Natural killer cell (primary cell): ENCODE data around the gene HTR4. TPM values are rescaled to one million over a fixed set of nuclear protein-coding genes. Genes with fewer than 3 reads are reported as not detected.

Source experiments
- ATAC-seq, 3 donors: fragments of 150-1000 bp in 2 of 3; fragments of 200-7000 bp in 1 of 3; cut with Tn5 transposase; 1 replicate in 1 of 3; 2 replicates in 2 of 3; pipeline ENCODE4 v1.10.0; 2021; ENCODE audit warnings: mild to moderate bottlenecking in 2 of 3, moderate library complexity in 2 of 3
- DNase-seq, 2 donors: peaks; one replicate each; pipeline versions ENCODE4 v3.0.0 to v3.0.0-alpha.2; 2013 to 2021; ENCODE audit warnings: mixed read lengths in 1 of 2
- H3K27ac ChIP-seq: one replicate; pipeline ENCODE4 v1.5.1; 2013; ENCODE audit warnings: mild to moderate bottlenecking, low read length
- H3K27me3 ChIP-seq: one replicate; pipeline ENCODE4 v1.6.1; 2013; ENCODE audit warnings: low read length; ENCODE audit not compliant: control insufficient read depth, insufficient read depth
- H3K36me3 ChIP-seq: one replicate; pipeline ENCODE4 v1.6.1; 2013; ENCODE audit warnings: low read length; ENCODE audit not compliant: control insufficient read depth, insufficient read depth
- H3K4me1 ChIP-seq: one replicate; pipeline ENCODE4 v1.6.1; 2013; ENCODE audit warnings: low read length; ENCODE audit not compliant: control insufficient read depth, insufficient read depth
- H3K4me3 ChIP-seq: one replicate; pipeline ENCODE4 v1.5.1; 2013; ENCODE audit warnings: low read length
- H3K9me3 ChIP-seq: one replicate; pipeline ENCODE4 v1.6.1; 2013; ENCODE audit warnings: low read length; ENCODE audit not compliant: control insufficient read depth, insufficient read depth
- H3K27ac Mint-ChIP-seq, 2 donors: one replicate each; pipeline ENCODE4 v1.8.0; 2022; ENCODE audit warnings: mild to moderate bottlenecking in 2 of 2, mixed read lengths in 2 of 2, moderate library complexity in 1 of 2
- H3K27me3 Mint-ChIP-seq, 2 donors: one replicate each; pipeline ENCODE4 v1.8.0; 2022; ENCODE audit warnings: low read depth in 2 of 2, mixed read lengths in 2 of 2
- H3K36me3 Mint-ChIP-seq: one replicate; pipeline ENCODE4 v1.8.0; 2022; ENCODE audit warnings: mixed read lengths
- H3K4me1 Mint-ChIP-seq, 2 donors: one replicate each; pipeline ENCODE4 v1.8.0; 2022; ENCODE audit warnings: mixed read lengths in 2 of 2
- H3K4me3 Mint-ChIP-seq: one replicate; pipeline ENCODE4 v1.8.0; 2022; ENCODE audit warnings: mild to moderate bottlenecking, moderate library complexity, mixed read lengths
- H3K9me3 Mint-ChIP-seq, 2 donors: one replicate each; pipeline ENCODE4 v1.8.0; 2022; ENCODE audit warnings: mixed read lengths in 2 of 2
- WGBS: methylation state at CpG from one replicate; pipeline ENCODE4 v1.1.7; 2013; ENCODE audit warnings: missing lambda C conversion rate; ENCODE audit not compliant: insufficient coverage; 5-methylcytosine and 5-hydroxymethylcytosine counted together
- intact Hi-C: fragments of 100-400 bp; cut with micrococcal nuclease; formaldehyde crosslinking; loops from one replicate; pipeline ENCODE4 v1.14.2; 2022
- total RNA-seq, 4 donors: library from RNA; stranded (reverse); fragments of 120-200 nt in 1 of 4; gene quantifications; one replicate each; pipeline versions ENCODE4 v1.2.3 to v1.2.4, GENCODE V29; 2013 to 2022
- TF ChIP-seq, protein P1 (sequence below): fragments of 200-600 bp; IDR thresholded peaks from one replicate; pipeline ENCODE4 v1.8.0; 2022; ENCODE audit warnings: antibody characterized with exemption

The HTR4 gene
- total RNA-seq, 3 donors from 2014 or later (not counting 1 experiment from before 2014, with no cell fraction given) = not detected

DNA sequence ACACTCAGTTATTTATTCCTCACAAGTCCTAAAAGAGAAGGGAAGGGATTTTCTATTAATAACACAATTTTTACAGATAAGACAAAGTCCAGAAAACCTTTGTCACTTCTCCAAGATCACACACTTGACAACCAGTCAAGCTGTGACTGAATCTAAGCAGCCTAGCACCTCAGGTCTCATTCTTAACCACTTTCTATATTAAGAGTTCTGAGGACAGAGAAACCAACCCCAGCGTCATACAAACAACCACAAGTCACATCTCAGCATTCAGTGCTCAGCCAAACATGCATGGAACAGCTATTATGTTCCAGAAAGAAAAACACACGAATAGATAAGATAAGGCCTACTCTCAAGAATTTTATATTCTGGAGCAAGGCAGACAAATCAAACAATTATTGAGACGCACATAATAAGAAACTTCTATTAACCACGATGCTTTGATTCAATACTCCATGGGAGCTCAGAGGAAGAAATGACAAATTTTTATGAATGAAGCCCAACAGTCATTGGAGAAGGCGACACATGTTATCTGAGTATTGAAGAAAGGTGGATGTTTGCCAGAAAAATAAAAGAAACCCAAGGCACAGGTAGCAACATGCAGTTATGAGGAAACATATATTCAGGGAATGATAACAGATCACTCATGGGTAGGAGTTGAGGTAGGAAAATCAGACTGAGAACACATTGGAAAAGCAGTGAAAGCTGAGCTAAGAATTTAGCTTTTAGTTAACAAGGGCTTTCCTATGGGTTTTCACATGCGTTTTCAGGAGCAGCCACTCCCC lies 113.1 kb downstream of the HTR4 start:
- Histone ChIP-seq H3K27ac (no peak overlapping the region), H3K36me3 (no peaks in the 10 kb centered on the region), H3K27me3 (peaks cover 2% of the 10 kb centered on the region), H3K4me1 (no peaks in the 10 kb centered on the region), H3K9me3 (no peaks in the 10 kb centered on the region), H3K4me3 (no peak overlapping the region)
- DNase-seq = no peak
- intact Hi-C loops = no loop called here
- H3K27me3 Mint-ChIP-seq = peaks cover 30 to 51% of the 10 kb centered on the region in 2 donors
- no peak for ATAC-seq
- TF ChIP-seq, protein P1, sequence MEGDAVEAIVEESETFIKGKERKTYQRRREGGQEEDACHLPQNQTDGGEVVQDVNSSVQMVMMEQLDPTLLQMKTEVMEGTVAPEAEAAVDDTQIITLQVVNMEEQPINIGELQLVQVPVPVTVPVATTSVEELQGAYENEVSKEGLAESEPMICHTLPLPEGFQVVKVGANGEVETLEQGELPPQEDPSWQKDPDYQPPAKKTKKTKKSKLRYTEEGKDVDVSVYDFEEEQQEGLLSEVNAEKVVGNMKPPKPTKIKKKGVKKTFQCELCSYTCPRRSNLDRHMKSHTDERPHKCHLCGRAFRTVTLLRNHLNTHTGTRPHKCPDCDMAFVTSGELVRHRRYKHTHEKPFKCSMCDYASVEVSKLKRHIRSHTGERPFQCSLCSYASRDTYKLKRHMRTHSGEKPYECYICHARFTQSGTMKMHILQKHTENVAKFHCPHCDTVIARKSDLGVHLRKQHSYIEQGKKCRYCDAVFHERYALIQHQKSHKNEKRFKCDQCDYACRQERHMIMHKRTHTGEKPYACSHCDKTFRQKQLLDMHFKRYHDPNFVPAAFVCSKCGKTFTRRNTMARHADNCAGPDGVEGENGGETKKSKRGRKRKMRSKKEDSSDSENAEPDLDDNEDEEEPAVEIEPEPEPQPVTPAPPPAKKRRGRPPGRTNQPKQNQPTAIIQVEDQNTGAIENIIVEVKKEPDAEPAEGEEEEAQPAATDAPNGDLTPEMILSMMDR = no peak
- WGBS = 80% methylated on average over 6 of the region's 6 CpGs
- no peaks in the 10 kb centered on the region for H3K36me3 Mint-ChIP-seq
- no peak overlapping the region for H3K27ac Mint-ChIP-seq
- H3K4me3 Mint-ChIP-seq = no peak overlapping the region
- H3K9me3 Mint-ChIP-seq = peaks cover 0 to 3% of the 10 kb centered on the region in 2 donors
- H3K4me1 Mint-ChIP-seq = no peaks in the 10 kb centered on the region

GRCh38 chr5:148540647-148541046 lies 113.7 kb downstream of the HTR4 start:
- Mint-ChIP-seq H3K27ac (no peak overlapping the region), H3K9me3 (peaks cover 0 to 3% of the 10 kb centered on the region in 2 donors), H3K4me1 (no peaks in the 10 kb centered on the region), H3K4me3 (no peak overlapping the region), H3K27me3 (peaks cover 35 to 56% of the 10 kb centered on the region in 2 donors), H3K36me3 (no peaks in the 10 kb centered on the region)
- no peak for ATAC-seq
- Histone ChIP-seq H3K4me1 (no peaks in the 10 kb centered on the region), H3K9me3 (no peaks in the 10 kb centered on the region), H3K4me3 (no peak overlapping the region), H3K27me3 (peaks cover 2% of the 10 kb centered on the region), H3K36me3 (no peaks in the 10 kb centered on the region), H3K27ac (no peak overlapping the region)
- intact Hi-C loops = no loop called here
- WGBS = 80% methylated on average over 1 of the region's 1 CpG
- DNase-seq = no peak
- TF ChIP-seq, protein P1 = no peak

- 88% methylated on average over 6 of the region's 6 CpGs for WGBS
- Histone ChIP-seq H3K4me1 (no peaks in the 10 kb centered on the region), H3K36me3 (no peaks in the 10 kb centered on the region), H3K27ac (no peak overlapping the region), H3K27me3 (peaks cover 2% of the 10 kb centered on the region), H3K9me3 (no peaks in the 10 kb centered on the region), H3K4me3 (no peak overlapping the region)
- peaks cover 34 to 57% of the 10 kb centered on the region in 2 donors for H3K27me3 Mint-ChIP-seq
- intact Hi-C loops = no loop called here
- TF ChIP-seq, protein P1 = no peak
- no peak overlapping the region for H3K27ac Mint-ChIP-seq
- DNase-seq (no peak), ATAC-seq (no peak)
- no peaks in the 10 kb centered on the region for H3K4me1 Mint-ChIP-seq
- H3K9me3 Mint-ChIP-seq = peaks cover 0 to 3% of the 10 kb centered on the region in 2 donors
- H3K36me3 Mint-ChIP-seq = no peaks in the 10 kb centered on the region
- H3K4me3 Mint-ChIP-seq = no peak overlapping the region
These were observed 114.5 kb downstream of the HTR4 start for GRCh38 chr5:148539851-148540250.
